ENCODE measurements around the gene PLD5. TPM values are rescaled to one million over a fixed set of nuclear protein-coding genes. Genes with fewer than 3 reads are reported as not detected.

PLD5 gene
- polyA plus RNA-seq, 1 experiment = not detected

DNA sequence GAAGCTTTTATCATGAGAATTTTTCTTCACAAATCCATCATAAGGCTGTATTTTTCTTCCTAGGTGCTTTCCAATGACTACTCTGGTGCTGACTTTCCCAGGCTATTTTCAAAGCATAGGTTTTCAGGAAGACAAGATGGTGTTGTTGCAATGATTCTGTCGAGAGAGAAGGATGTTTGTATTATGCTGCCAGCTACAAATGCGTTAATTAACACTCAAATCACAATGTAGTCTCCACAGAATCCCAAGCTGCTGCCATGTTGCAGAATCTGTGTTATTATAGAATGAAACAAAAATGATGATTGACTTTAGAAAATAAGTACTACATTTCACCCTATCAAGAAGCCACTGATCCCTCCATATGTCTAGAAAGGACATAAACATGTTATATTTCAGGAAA lies 346.1 kb downstream of the PLD5 start:
- POLR2A ChIA-PET = no interaction called here
- TF ChIP-seq, protein P1, sequence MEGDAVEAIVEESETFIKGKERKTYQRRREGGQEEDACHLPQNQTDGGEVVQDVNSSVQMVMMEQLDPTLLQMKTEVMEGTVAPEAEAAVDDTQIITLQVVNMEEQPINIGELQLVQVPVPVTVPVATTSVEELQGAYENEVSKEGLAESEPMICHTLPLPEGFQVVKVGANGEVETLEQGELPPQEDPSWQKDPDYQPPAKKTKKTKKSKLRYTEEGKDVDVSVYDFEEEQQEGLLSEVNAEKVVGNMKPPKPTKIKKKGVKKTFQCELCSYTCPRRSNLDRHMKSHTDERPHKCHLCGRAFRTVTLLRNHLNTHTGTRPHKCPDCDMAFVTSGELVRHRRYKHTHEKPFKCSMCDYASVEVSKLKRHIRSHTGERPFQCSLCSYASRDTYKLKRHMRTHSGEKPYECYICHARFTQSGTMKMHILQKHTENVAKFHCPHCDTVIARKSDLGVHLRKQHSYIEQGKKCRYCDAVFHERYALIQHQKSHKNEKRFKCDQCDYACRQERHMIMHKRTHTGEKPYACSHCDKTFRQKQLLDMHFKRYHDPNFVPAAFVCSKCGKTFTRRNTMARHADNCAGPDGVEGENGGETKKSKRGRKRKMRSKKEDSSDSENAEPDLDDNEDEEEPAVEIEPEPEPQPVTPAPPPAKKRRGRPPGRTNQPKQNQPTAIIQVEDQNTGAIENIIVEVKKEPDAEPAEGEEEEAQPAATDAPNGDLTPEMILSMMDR (IDR thresholded peaks at IDR 0.05; ENCODE audit: low read depth, low read length) = no peak
- CTCF ChIA-PET = no interaction called here
- Histone ChIP-seq H3K27me3 (ENCODE audit: control insufficient read depth, insufficient read depth, low read length) (no peaks in the 10 kb centered on the region), H3K27ac (ENCODE audit: low read depth, low read length) (no peak overlapping the region), H3K4me3 (ENCODE audit: low read depth, low read length) (no peak overlapping the region), H3K9me3 (ENCODE audit: control insufficient read depth, insufficient read depth, low read length) (peaks cover 16% of the 10 kb centered on the region)
- DNase-seq (ENCODE audit: low read depth, low spot score) = no peak

DNA sequence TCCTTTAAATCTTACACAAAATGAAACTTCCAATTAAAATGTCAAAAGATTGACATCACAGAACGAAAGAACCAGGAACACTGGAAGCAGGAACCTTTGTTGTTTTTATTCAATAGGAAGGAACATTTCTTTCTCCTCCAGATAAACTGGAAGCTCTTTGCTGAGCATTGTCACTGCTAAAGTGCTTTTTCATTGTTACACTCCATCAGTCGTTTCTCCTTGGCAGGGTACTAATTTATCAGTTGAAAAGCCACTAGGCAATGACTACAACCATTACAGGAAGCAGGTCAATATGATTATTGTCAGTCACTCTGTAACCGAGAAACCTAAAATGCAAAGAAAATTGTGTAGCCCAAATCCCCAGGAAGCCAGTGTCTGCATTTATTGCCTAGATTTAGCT lies 362.4 kb downstream of the PLD5 start:
- Histone ChIP-seq H3K27me3 (ENCODE audit: control insufficient read depth, insufficient read depth, low read length) (no peaks in the 10 kb centered on the region), H3K4me3 (ENCODE audit: low read depth, low read length) (no peak overlapping the region), H3K27ac (ENCODE audit: low read depth, low read length) (no peak overlapping the region), H3K9me3 (ENCODE audit: control insufficient read depth, insufficient read depth, low read length) (peaks cover 22% of the 10 kb centered on the region)
- TF ChIP-seq, protein P1 (IDR thresholded peaks at IDR 0.05; ENCODE audit: low read depth, low read length) = no peak
- ChIA-PET CTCF (no interaction called here), POLR2A (no interaction called here)
- no peak for DNase-seq (ENCODE audit: low read depth, low spot score)

DNA sequence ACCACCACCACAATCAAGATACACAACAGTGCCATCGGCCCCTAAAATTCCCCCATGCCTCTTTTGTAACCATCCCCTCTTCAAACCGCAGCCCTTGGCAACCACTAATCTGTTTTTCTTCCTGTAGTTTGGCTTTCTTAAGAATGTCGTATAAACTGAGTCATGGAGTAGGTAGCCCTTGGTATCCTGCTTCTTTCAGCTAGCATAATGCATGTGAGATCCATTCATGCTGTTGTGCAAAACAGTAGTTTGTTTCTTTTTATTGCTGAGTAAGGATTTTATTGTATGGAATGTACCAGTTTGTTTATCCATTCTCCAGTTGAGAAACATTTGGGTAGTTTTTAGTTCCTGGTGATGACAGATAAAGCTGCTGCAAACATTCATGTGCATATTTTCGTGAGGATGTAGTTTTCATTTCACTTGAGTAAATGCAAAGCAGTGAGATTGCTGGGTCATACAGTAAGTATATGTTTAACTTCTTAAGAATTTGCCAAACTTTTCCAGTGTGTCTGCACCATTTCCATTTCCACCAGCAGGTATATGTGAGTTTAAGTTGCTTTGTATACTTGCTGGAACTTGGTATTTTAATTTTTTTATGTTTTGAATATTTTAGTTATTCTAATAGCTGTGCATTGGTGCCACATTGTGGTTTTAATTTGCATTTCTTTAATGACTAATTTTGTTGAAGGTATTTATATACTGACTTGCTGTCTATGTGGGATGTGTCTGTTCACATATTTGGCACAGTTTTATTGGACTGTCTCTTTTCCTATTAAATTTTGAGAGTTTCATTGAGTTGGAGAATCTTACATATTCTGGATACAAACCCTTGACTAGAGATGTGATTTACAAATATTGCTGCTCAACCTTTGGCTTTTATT lies 377.2 kb downstream of the PLD5 start:
- Histone ChIP-seq H3K27ac (ENCODE audit: low read depth, low read length) (no peak overlapping the region), H3K9me3 (ENCODE audit: control insufficient read depth, insufficient read depth, low read length) (peaks cover 10% of the 10 kb centered on the region; the same call in 1 of the 2 replicates), H3K4me3 (ENCODE audit: low read depth, low read length) (no peak overlapping the region), H3K27me3 (ENCODE audit: control insufficient read depth, insufficient read depth, low read length) (no peaks in the 10 kb centered on the region)
- DNase-seq (ENCODE audit: low read depth, low spot score) = no peak
- TF ChIP-seq, protein P1 (IDR thresholded peaks at IDR 0.05; ENCODE audit: low read depth, low read length) = no peak
- ChIA-PET POLR2A (no interaction called here), CTCF (no interaction called here)

DNA sequence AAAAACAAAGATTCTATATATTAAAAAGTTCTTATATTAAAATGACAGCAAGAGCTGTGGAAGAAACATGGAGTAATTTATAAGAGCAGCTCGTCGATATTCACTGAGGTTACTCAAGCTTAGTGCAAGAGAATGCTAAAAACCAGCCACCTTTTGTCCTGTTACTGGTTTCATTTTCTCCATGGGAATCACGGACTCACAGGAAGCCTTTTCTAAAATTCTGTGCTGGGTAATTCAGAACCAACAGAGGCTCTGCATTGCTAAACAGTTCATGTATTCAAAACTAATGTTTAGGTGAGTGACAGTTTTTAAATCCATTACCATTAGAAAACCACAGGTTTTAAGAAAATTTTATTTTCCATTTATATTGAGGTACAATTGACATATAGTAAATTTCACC lies 377.8 kb downstream of the PLD5 start:
- CTCF ChIA-PET = no interaction called here
- Histone ChIP-seq H3K27me3 (ENCODE audit: control insufficient read depth, insufficient read depth, low read length) (no peaks in the 10 kb centered on the region), H3K9me3 (ENCODE audit: control insufficient read depth, insufficient read depth, low read length) (peaks cover 10% of the 10 kb centered on the region; the same call in 1 of the 2 replicates), H3K4me3 (ENCODE audit: low read depth, low read length) (no peak overlapping the region), H3K27ac (ENCODE audit: low read depth, low read length) (no peak overlapping the region)
- DNase-seq (ENCODE audit: low read depth, low spot score) = no peak
- TF ChIP-seq, protein P1 (IDR thresholded peaks at IDR 0.05; ENCODE audit: low read depth, low read length) = no peak
- POLR2A ChIA-PET = no interaction called here

DNA sequence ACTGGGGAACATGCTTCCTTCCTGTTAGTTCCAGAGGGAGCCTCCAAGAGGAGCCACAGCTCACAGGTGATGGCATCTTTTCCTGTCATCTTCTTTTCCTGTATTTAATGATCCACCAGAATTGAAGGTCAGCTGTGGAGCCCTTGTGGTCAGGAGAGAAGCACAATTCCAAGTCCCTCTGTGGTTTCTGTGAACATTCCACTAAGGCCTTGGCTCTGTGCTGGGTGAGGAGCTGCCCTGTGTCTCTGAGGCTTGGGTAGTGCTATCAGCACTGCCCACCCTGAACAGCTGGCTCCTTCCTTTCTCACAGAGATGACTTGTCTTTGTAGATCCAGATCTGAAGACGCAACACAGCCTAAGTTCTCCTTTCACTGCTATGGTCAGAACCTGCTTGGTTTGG lies 383.7 kb downstream of the PLD5 start:
- peaks cover 28% of the 10 kb centered on the region; the same call in 1 of the 2 replicates for H3K9me3 ChIP-seq (ENCODE audit: control insufficient read depth, insufficient read depth, low read length)
- no peak overlapping the region for H3K4me3 ChIP-seq (ENCODE audit: low read depth, low read length)
- TF ChIP-seq, protein P1 (IDR thresholded peaks at IDR 0.05; ENCODE audit: low read depth, low read length) = no peak
- POLR2A ChIA-PET = no interaction called here
- CTCF ChIA-PET = no interaction called here
- no peaks in the 10 kb centered on the region for H3K27me3 ChIP-seq (ENCODE audit: control insufficient read depth, insufficient read depth, low read length)
- H3K27ac ChIP-seq (ENCODE audit: low read depth, low read length) = no peak overlapping the region
- no peak for DNase-seq (ENCODE audit: low read depth, low spot score)

All from AG04450 (cell line).